Cardiac fibroblast (primary cell): ENCODE measurements around the gene TEX9.
A peak's percentile ranks its signal among the peaks of the same experiment; 100 is the strongest.

Experiments
- DNase-seq, 2 donors: peaks; one replicate each; pipeline versions ENCODE4 v3.0.0 to v3.0.0-alpha.2; 2010; ENCODE audit warnings: low read depth in 2 of 2
- H3K4me3 ChIP-seq, 2 donors: replicated peaks in 1 of 2; 1 replicate in 1 of 2; 2 replicates in 1 of 2; pipeline ENCODE4 v1.5.1; 2011; ENCODE audit warnings: low read depth in 2 of 2, low read length in 2 of 2, mild to moderate bottlenecking in 2 of 2, moderate library complexity in 1 of 2
- CTCF ChIP-seq: IDR thresholded peaks from one replicate; pipeline ENCODE4 v1.5.1; 2011; ENCODE audit warnings: low read depth, mild to moderate bottlenecking, low read length, inconsistent platforms

TEX9 gene

DNA sequence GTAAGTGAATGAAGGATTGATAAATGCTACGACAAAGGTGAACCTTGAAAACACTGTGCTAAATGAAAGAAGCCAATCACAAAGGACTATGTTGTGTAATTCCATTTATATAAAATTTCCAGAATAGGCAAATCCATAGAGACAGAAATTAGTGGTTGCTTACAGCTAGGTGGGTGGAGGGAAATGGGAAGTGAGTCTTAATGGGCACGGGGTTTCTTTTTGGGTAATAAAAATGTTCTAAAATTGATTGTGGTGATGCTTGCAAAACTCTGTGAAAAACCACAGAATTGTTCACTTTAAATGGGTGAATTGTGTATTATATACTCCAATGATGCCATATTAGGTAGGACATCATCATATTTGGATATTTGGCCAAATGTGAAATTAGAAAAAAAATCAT lies 20.9 kb upstream of the TEX9 start:
- H3K4me3 ChIP-seq: no peak overlapping the region
- no peak for DNase-seq
- TF ChIP-seq CTCF: no peak

GRCh38 chr15:56346414-56346813 lies 18.8 kb upstream of the TEX9 start:
- TF ChIP-seq CTCF: no peak
- DNase-seq: no peak

GRCh38 chr15:56349554-56349953 lies 15.7 kb upstream of the TEX9 start:
- TF ChIP-seq CTCF: no peak
- DNase-seq: no peak
- H3K4me3 ChIP-seq: no peak overlapping the region

More at GRCh38 chr15:56346414-56346813, 18.8 kb upstream of the TEX9 start:
- no peak overlapping the region for H3K4me3 ChIP-seq

GRCh38 chr15:56351353-56351752 lies 13.9 kb upstream of the TEX9 start:
- TF ChIP-seq CTCF: no peak
- H3K4me3 ChIP-seq: no peak overlapping the region
- DNase-seq: no peak

- H3K4me3 ChIP-seq: no peak overlapping the region
Measured at GRCh38 chr15:56351957-56352506, 13.2 kb upstream of the TEX9 start.

DNA sequence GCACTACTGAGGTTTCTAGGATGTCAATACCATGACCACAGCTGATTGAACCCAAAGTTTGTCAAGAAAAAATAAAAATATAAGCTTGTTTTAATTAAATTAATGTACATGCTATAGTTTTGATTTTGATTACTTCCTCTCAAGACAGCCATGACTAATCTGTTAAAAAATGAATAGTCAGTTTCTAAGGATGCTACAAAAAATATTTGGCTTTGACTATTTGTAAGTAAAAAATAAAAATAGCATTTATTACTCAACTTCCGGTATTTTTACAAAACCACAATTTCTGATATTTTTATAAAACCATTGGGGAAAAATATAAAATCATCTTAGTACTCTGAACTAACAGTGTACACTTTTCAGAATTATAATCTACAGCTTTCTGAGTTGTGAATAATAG lies 12.1 kb upstream of the TEX9 start:
- DNase-seq: peak; percentile 20 to 73
- no peak for TF ChIP-seq CTCF

More at GRCh38 chr15:56351957-56352506, 13.2 kb upstream of the TEX9 start:
- peak in 1 of 2 donors; percentile 7 for DNase-seq
- no peak for TF ChIP-seq CTCF

GRCh38 chr15:56353740-56354139 lies 11.5 kb upstream of the TEX9 start:
- no peak for TF ChIP-seq CTCF
- DNase-seq: peak in 1 of 2 donors; percentile 27
- H3K4me3 ChIP-seq: no peak overlapping the region

More for the DNA sequence above, 12.1 kb upstream of the TEX9 start:
- H3K4me3 ChIP-seq: no peak overlapping the region
